ENCODE measurements around the gene GHR. TPM values are rescaled to one million over a fixed set of nuclear protein-coding genes. Genes with fewer than 3 reads are reported as not detected.

GHR gene
- total and polyA plus RNA-seq, 2 donors (not counting 3 experiments of a cell fraction or from before 2014, with no cell fraction given) = 0.27 to 0.28 TPM

DNA sequence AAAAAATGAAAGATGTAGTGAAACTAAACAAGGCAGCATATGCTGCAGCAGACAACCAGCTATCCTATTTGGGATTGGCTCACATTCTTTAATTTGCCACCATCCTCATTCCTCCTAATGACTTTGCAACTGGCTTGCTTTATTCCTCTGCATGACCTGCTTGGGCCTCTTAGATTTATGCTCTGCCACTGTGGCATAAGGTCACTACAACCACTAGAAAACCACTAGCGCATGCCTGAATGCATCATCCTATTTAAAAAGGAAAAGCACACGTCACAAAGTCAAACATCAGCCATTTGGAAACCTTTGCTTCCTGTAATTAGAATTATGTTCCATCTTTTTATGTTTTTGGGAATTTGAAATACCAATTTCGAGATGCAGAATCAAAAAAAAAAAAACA lies 292.5 kb downstream of the GHR start:
- FAIRE-seq = no peak
- Histone ChIP-seq H4K20me1 (replicated peaks; ENCODE audit: control insufficient read depth, extremely low read depth, insufficient read depth, low read length) (no peaks in the 10 kb centered on the region), H3K79me2 (ENCODE audit: control insufficient read depth, insufficient read depth, low read length) (no peaks in the 10 kb centered on the region), H3K4me2 (ENCODE audit: insufficient read depth, low read length) (no peak overlapping the region), H2AFZ (ENCODE audit: low read depth, low read length) (no peak overlapping the region), H3K9me1 (replicated peaks; ENCODE audit: control insufficient read depth, extremely low read depth, insufficient read depth, low read length) (no peaks in the 10 kb centered on the region), H3K4me3 (replicated peaks in 1 of 3; ENCODE audit: insufficient read depth in 1 of 3, low read depth in 1 of 3, low read length in 3 of 3) (no peak overlapping the region), H3K9me3 (replicated peaks; ENCODE audit: control insufficient read depth, insufficient read depth, low read length) (no peaks in the 10 kb centered on the region), H3K27ac (ENCODE audit: insufficient read depth, low read depth, low read length) (no peak overlapping the region), H3K27me3 (ENCODE audit: control insufficient read depth in 2 of 2, insufficient read depth in 2 of 2, low read length in 2 of 2) (no peaks in the 10 kb centered on the region), H3K4me1 (ENCODE audit: control insufficient read depth, extremely low read depth, insufficient read depth, low read length) (no peaks in the 10 kb centered on the region), H3K9ac (replicated peaks; ENCODE audit: extremely low read depth, insufficient read depth, low read length) (no peak overlapping the region), H3K36me3 (ENCODE audit: control insufficient read depth in 2 of 2, extremely low read depth in 1 of 2, insufficient read depth in 2 of 2, low read length in 2 of 2) (no peaks in the 10 kb centered on the region)
- DNase-seq (ENCODE audit: low read depth, low spot score) = no peak
- intact Hi-C loops (cut with micrococcal nuclease) (no loop called here), dilution Hi-C loops (cut with MboI; ENCODE audit: extremely low pct_ligation_motif_present, low sequenced_read_pairs) (no loop called here)
- ChIA-PET POLR2A (no interaction called here), CTCF (no interaction called here)
- TF ChIP-seq POLR2AphosphoS5 (IDR thresholded peaks at IDR 0.05; ENCODE audit: insufficient read depth, low read depth, low read length) (no peak), GATA2 (IDR thresholded peaks at IDR 0.05; ENCODE audit: insufficient read depth, insufficient read length, low read depth, low read length) (no peak)
- TF ChIP-seq, protein P1, sequence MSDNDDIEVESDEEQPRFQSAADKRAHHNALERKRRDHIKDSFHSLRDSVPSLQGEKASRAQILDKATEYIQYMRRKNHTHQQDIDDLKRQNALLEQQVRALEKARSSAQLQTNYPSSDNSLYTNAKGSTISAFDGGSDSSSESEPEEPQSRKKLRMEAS (IDR thresholded peaks at IDR 0.05; ENCODE audit: insufficient read depth, insufficient read length) = no peak
- BruUV-seq (replicated peaks) = no TSS peak

DNA sequence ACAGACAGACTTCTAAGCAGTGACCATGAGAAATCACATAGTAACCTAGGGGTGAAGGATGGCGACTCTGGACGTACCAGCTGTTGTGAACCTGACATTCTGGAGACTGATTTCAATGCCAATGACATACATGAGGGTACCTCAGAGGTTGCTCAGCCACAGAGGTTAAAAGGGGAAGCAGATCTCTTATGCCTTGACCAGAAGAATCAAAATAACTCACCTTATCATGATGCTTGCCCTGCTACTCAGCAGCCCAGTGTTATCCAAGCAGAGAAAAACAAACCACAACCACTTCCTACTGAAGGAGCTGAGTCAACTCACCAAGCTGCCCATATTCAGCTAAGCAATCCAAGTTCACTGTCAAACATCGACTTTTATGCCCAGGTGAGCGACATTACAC lies 295.4 kb downstream of the GHR start:
- FAIRE-seq = no peak
- H4K20me1 ChIP-seq (replicated peaks; ENCODE audit: control insufficient read depth, extremely low read depth, insufficient read depth, low read length) = no peaks in the 10 kb centered on the region
- no peak for DNase-seq (ENCODE audit: low read depth, low spot score)
- no peaks in the 10 kb centered on the region for H3K9me1 ChIP-seq (replicated peaks; ENCODE audit: control insufficient read depth, extremely low read depth, insufficient read depth, low read length)
- H3K27ac ChIP-seq (ENCODE audit: insufficient read depth, low read depth, low read length) = no peak overlapping the region
- H3K4me1 ChIP-seq (ENCODE audit: control insufficient read depth, extremely low read depth, insufficient read depth, low read length) = no peaks in the 10 kb centered on the region
- H3K27me3 ChIP-seq (ENCODE audit: control insufficient read depth in 2 of 2, insufficient read depth in 2 of 2, low read length in 2 of 2) = peaks cover 2% of the 10 kb centered on the region in 2 experiments
- BruUV-seq (replicated peaks) = no TSS peak
- H3K9me3 ChIP-seq (replicated peaks; ENCODE audit: control insufficient read depth, insufficient read depth, low read length) = no peaks in the 10 kb centered on the region
- no peak overlapping the region for H3K9ac ChIP-seq (replicated peaks; ENCODE audit: extremely low read depth, insufficient read depth, low read length)
- H3K36me3 ChIP-seq (ENCODE audit: control insufficient read depth in 2 of 2, extremely low read depth in 1 of 2, insufficient read depth in 2 of 2, low read length in 2 of 2) = no peaks in the 10 kb centered on the region
- H2AFZ ChIP-seq (ENCODE audit: low read depth, low read length) = no peak overlapping the region
- dilution Hi-C loops (cut with MboI; ENCODE audit: extremely low pct_ligation_motif_present, low sequenced_read_pairs) = no loop called here
- POLR2A ChIA-PET = no interaction called here
- CTCF ChIA-PET = interaction anchor here (0.7 kb wide), 1 partner anchor 15 kb away, joined by 3 read pairs; no protein-coding TSS in a partner anchor
- no peak overlapping the region for H3K4me2 ChIP-seq (ENCODE audit: insufficient read depth, low read length)
- TF ChIP-seq POLR2AphosphoS5 (IDR thresholded peaks at IDR 0.05; ENCODE audit: insufficient read depth, low read depth, low read length) = no peak
- no peak for TF ChIP-seq POLR2A (IDR thresholded peaks at IDR 0.05; ENCODE audit: low read depth, low read length)
- no peak for TF ChIP-seq FOS (IDR thresholded peaks at IDR 0.05; ENCODE audit: borderline replicate concordance, insufficient read depth, low read length)
- TF ChIP-seq, protein P1 (IDR thresholded peaks at IDR 0.05; ENCODE audit: insufficient read depth, insufficient read length) = no peak
- TF ChIP-seq MYC (IDR thresholded peaks at IDR 0.05; ENCODE audit: low read depth, low read length) = no peak
- TF ChIP-seq, protein P2, sequence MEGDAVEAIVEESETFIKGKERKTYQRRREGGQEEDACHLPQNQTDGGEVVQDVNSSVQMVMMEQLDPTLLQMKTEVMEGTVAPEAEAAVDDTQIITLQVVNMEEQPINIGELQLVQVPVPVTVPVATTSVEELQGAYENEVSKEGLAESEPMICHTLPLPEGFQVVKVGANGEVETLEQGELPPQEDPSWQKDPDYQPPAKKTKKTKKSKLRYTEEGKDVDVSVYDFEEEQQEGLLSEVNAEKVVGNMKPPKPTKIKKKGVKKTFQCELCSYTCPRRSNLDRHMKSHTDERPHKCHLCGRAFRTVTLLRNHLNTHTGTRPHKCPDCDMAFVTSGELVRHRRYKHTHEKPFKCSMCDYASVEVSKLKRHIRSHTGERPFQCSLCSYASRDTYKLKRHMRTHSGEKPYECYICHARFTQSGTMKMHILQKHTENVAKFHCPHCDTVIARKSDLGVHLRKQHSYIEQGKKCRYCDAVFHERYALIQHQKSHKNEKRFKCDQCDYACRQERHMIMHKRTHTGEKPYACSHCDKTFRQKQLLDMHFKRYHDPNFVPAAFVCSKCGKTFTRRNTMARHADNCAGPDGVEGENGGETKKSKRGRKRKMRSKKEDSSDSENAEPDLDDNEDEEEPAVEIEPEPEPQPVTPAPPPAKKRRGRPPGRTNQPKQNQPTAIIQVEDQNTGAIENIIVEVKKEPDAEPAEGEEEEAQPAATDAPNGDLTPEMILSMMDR (IDR thresholded peaks at IDR 0.05; ENCODE audit: extremely low read depth in 1 of 2, insufficient read depth in 1 of 2, low read depth in 1 of 2, low read length in 2 of 2) = no peak
- no peak for TF ChIP-seq JUN (IDR thresholded peaks at IDR 0.05; ENCODE audit: borderline replicate concordance, insufficient read depth, insufficient read length, low read depth)
- TF ChIP-seq EZH2 (IDR thresholded peaks at IDR 0.05; ENCODE audit: borderline replicate concordance, low read depth, low read length, severe bottlenecking) = no peak
- no peak for TF ChIP-seq GATA2 (IDR thresholded peaks at IDR 0.05; ENCODE audit: insufficient read depth, insufficient read length, low read depth, low read length)
- H3K4me3 ChIP-seq (replicated peaks in 1 of 3; ENCODE audit: insufficient read depth in 1 of 3, low read depth in 1 of 3, low read length in 3 of 3) = no peak overlapping the region
- intact Hi-C loops (cut with micrococcal nuclease) = no loop called here
- no peaks in the 10 kb centered on the region for H3K79me2 ChIP-seq (ENCODE audit: control insufficient read depth, insufficient read depth, low read length)
